Dermis lymphatic vessel endothelial cell (primary cell): Measurements from ENCODE around the gene MID2. TPM values are rescaled to one million over a fixed set of nuclear protein-coding genes. Genes with fewer than 3 reads are reported as not detected.

Source experiments
- total RNA-seq: library from RNA; depleted of rRNA; stranded (reverse); fragments of >200 nt; gene quantifications from 2 replicates; pipeline ENCODE4 v1.2.1, GENCODE V29; 2014

Gene MID2
- total RNA-seq: 32.5 and 53.3 TPM in 2 replicates

DNA sequence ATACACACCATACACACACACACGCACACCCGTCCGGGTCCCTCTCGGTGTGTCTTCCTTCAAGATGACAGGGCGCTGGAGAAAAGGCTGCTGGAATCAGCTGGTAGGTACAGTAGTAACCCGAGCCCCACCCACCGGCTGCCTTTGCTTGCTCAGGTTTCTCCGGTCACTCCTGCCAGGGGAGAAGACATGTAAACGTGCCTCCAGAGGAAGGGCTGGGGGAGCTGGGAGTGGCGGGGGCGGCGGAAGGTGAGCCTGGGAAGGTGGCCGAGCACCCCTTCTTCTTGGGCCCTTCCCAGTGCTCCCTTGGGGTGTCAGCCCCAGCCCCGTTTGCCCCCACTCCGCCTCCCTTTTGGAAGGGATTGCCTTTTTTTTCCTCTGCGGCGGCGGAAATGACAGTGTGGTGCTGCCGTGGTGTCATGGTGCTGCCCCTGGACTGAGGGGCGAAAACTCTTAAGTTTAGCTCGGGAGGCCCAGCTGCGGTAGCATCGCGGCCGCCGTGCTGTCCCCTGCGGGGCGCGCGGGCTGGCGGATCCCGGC is at the start of gene MID2:
MID2 (plus strand) TSS at position 169 of the 540 bp plus-strand sequence. CDS start 561 bp downstream, outside the sequence.

DNA sequence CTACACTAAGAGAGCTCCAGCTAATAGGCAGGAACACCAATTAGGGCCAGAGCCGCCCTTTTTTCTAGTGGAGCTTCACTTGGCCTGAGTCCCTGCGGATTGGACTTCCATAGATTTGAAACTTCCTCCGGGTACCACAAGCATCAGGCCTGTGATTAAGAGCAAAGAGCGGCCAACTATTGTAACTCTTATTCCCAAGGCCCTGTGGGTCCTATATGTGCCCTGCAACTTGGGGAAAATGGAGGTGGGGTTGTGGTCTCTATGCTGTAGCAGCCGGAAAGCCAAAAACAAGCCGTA is 48.2 kb upstream of the MID2 start, which contains the start of gene NCBP2L:
NCBP2L (plus strand) TSS at position 198 of the 297 bp plus-strand sequence. CDS start 16,488 bp downstream, outside the sequence.

Other genes with a start within 250 kb of the MID2 start
- 19.6 and 21.7 TPM in 2 replicates for gene PRPS1, start 197.4 kb upstream of the MID2 start, total RNA-seq
- 21.5 and 23.0 TPM in 2 replicates for gene TSC22D3, start 50.1 kb upstream of the MID2 start, total RNA-seq
- gene NCBP2L, start 48.1 kb upstream of the MID2 start, total RNA-seq: not detected in 2 replicates
- not detected in 2 replicates for gene TEX13B, start 156.5 kb downstream of the MID2 start, total RNA-seq
- gene VSIG1, start 219.2 kb downstream of the MID2 start, total RNA-seq: 0.09 and 0.33 TPM in 2 replicates